HG03439 (cell line): ENCODE data around the gene RAMP2.
"Not testable (repeated sequence)": the region's sequence is repeated elsewhere in the genome, so short reads cannot be mapped to it uniquely, and the experiment has no call there.

ENCODE experiments used
- ATAC-seq: cut with Tn5 transposase; IDR thresholded peaks from one replicate; pipeline ENCODE4 v1.9.1; 2021; ENCODE audit warnings: mild to moderate bottlenecking, moderate library complexity; ENCODE audit not compliant: unreplicated experiment

RAMP2 gene, protein sequence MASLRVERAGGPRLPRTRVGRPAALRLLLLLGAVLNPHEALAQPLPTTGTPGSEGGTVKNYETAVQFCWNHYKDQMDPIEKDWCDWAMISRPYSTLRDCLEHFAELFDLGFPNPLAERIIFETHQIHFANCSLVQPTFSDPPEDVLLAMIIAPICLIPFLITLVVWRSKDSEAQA

DNA sequence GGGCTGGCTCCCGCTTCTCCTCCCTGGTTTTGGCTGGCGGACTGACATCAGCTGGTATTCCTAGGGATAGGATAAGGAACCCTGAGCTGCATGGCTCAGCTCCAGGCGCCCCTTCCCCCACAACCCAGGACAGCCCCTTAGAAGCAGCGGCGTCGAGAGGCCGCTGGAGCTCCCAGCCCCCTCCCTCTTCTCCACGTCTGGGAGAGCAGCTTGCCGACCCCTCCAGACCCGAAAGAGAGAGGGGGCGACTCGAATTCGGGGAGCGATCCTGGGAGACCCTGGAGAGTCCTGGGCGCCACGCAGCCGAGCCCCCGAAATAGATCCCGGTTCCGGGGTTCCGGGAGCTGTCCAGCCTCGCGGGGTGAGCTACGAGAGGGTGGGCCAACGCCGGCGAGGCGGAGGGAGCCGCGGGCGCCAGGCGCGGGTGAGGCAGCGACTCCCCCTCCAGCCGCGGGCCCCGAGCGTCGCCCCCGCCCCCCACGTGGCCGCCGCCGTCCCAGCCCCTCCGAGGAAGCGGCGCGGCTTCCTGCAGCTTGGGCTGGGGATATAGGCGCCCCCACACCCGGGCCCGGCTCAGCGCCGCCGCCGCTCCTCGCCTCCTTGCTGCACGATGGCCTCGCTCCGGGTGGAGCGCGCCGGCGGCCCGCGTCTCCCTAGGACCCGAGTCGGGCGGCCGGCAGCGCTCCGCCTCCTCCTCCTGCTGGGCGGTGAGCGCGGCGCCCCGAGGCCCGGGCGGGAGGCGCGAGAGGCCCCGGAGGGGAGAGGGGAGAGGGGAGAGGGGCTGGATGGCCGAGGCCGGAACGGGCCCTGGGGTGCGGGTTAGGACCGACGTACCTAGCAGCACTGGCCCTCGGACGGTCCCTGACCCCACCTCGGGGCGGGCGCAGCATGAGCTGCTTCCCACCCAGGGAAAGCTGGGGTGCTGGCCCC is at the start of gene RAMP2:
Gene RAMP2 (plus strand): TSS at position 576 of the 930 bp plus-strand sequence. CDS start 35 bp downstream, at position 611.
- ATAC-seq = no peak

DNA sequence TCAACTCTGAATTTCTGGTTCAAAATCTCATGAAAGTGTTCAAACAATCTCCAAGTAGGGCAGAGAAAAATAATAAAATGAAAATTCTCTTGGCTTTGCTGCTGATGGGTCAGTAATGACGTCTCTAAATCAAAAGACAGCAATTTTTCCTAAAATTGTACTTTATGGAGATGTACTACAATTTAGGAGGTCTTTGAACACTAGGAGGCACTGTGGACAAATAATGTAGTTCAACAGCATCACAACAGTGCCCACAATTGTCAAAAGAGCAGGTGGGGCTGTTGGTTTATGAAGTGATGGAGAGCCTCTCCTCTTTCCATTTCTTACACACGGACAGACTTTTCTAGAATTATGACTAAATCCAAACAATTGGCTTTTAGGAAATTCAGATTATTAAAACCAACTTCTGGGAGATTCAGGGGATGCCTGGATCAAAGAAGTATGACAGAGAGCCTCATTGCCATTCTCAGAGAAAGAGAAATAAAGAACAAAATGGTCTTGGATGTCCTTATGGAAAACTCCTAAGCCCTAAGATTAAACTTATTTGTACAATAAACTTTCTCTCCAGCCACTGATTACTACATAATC is 39.9 kb upstream of the RAMP2 start:
- no peak for ATAC-seq

DNA sequence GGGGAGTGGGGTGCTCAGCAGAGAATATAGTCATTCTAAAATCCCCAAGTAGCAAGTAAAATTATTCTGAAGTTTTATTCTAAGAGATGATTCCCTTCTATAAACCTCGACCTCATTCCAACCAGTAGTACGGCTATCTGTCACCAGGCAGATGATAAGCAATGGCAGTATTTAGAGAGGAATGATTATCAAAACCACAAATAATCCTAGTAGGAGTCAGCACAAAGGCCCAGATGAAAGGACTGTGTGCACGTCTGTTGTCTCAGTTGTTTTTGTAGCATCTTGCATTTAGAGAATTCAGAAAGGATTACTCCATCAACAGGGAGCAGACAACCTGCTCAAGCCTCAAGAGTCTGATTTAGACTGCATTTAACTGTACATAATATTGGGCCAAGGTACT is 37.4 kb upstream of the RAMP2 start:
- ATAC-seq = no peak

DNA sequence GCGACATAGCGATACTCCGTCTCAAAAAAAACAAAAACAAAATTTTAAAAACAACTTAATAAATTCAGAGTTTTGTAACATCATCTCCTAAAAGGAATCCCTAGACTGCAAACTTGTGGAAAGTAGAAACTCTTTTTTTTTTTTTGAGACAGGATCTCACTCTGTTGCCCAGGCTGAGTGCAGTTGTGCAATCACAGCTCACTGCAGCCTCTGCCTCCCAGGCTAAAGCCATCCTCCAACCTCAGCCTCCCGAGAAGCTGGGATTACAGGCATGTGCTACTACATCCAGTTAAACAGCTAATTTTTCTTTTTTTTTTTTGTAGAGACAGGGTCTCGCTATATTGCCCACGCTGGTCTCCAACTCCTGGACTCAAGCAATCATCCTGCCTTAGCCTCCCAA is 35.9 kb upstream of the RAMP2 start:
- no peak for ATAC-seq

DNA sequence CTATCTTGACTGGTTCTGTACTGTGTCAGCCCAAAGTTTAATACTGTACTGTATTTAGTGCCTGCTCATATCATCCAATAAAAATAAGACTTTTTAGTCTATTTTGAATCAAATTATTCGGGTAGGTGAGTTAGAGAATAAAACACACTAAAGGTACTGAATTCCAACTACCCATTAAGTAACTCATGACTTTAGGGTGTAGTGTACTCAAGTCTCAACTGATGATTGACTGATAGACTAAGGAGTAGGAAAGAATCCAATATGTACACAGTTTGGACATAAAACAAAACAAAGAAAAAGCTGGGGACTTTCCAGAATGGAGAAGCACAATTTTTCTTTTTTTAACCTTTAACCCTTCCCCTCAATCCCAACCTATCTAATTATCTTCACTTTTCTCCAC is 20.3 kb upstream of the RAMP2 start:
- no peak for ATAC-seq

DNA sequence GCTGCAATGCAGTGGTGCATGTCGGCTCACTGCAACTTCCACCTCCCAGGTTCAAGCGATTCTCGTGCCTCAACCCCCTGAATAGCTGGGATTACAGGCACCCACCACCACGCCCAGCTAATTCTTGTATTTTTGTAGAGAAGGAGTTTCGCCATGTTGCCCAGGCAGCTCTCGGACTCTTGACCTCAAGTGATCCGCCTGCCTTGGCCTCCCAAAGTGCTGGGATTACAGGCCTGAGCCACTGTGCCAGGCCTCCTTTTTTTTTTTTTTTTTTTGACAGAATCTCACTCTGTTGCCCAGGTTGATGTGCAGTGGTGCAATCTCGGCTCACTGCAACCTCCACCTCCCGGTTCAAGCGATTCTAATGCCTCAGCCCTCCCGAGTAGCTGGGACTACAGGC is 18.1 kb upstream of the RAMP2 start:
- ATAC-seq = not testable (repeated sequence)

DNA sequence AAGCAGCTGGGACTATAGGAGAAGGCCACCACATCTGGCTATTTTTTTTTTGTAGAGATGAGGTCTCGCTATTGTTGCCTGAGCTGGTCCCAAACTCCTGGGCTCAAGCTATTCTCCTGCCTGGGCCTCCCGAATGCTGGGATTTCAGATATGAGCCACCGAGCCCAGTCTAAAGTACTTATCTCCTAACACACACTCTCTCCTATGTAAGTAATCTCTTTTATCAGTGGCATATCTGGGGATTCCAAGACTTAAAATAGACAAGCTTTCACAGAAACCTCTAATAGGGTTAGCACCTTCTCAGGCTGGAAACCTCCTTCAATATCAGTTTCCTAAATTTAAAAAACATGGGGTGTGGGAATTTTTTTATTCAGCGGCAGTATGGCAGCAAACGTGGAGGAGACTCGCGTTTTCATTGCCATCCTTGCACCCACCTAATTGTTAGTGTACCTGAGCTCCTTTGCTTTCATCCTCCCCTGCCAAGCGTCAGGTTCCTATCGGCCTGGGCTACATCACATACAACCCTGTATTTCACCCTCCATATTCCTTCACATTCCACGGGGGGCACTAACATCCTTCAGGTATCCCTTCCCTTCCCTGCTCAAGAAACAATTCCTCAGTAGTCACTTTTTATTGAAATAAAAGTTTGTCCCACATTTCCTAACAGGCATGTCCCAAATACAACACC is 17.3 kb upstream of the RAMP2 start:
- ATAC-seq = no peak

DNA sequence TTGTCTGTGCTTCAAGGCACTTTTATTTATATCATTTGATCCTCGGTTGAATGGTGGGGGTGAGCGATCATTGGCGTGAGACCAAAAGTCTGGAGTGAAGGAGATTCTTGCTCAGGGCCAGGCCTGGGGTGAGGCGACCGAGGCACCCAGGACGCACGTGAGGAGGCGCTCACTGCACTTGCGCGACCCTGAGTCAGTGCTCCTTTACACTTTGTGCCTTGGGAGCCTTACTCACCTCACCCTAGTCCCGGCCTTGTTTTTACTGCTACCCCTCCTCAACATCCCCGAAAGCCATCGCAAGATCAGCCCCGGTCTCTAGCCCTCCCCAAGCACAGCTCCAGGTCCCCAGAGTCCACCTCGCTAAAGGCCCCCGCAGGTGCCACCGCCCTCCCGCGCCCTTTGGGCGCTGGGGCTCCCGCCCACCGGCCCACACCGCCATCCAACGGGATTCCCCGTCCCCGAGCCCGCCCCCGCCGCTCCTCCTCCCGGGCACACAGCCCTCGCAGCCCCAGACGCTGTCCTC is 16.7 kb upstream of the RAMP2 start:
- ATAC-seq = peak; percentile 56

DNA sequence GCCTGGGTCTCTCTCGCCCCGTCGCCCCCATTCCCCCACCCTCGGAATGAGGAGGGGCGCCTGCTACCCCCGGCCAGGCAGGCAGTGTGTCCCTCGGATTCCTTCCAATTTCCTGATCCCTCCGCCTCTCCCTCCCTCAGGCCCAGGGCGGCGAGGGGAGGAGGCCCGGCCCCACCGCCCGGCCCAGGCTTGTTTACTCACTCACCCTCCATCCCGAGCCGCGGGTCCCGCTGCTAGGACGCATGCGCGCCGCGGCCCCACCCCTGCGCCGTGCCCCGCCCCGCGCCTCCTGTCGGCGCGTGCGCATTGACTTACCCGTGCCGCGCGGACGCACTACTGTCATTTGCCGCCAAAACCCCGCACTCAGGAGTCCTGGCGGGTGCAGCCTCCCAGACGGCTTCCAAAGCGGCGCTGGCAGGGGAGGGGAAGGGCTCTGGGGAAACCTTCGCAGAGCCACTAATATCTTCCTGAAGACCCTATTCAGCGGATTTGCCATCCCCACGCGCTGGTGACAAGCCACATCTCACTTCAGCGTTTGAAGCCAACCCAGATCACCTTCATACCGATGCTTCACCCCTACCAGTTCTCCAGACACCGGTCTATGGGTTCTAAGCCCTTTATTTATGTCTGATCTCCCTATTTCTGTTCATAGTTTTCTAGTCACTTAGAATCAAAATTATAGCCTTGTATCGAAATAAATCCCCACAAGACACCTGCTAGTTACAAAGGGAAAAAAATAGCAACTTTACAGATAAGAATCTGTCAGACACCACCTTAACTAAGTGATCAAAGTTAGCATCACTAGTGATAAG is 16.0 kb upstream of the RAMP2 start, which contains the start of gene EZH1:
Gene EZH1 (minus strand): TSS at position 235 of the 812 bp plus-strand sequence. CDS start 16,099 bp downstream, outside the sequence.
- ATAC-seq = peak; percentile 79

DNA sequence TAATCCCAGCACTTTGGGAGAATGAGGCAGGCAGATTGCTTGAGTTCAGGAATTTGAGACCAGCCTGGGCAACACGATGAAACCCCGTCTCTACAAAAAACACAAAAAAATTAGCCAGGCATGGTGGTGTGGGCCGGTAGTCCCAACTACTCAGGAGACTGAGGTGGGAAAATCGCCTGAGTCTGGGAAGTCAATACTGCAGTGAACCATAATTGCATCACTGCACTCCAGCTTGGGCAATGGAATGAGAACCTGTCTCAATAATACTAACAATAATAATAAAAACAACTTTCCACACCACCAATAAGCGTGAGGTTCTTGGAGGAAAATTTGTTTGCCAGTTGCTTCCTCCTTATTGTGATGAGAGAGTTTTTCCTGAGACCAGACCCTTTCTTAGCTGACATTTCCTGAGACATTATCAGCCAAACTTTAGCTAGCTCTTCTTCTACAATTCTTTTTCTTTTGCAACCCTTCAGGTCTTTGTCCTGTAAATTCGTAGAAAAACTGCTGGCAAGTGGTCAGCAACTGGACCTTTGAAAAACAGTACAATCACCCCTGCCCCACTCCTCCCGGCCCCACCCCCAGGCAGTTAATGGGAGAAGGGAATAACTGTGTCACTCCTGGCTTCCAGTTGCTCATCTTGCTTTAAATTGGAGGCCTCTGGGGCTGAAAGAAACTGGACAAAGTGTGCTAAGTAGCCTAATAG is 12.7 kb upstream of the RAMP2 start:
- ATAC-seq = no peak

DNA sequence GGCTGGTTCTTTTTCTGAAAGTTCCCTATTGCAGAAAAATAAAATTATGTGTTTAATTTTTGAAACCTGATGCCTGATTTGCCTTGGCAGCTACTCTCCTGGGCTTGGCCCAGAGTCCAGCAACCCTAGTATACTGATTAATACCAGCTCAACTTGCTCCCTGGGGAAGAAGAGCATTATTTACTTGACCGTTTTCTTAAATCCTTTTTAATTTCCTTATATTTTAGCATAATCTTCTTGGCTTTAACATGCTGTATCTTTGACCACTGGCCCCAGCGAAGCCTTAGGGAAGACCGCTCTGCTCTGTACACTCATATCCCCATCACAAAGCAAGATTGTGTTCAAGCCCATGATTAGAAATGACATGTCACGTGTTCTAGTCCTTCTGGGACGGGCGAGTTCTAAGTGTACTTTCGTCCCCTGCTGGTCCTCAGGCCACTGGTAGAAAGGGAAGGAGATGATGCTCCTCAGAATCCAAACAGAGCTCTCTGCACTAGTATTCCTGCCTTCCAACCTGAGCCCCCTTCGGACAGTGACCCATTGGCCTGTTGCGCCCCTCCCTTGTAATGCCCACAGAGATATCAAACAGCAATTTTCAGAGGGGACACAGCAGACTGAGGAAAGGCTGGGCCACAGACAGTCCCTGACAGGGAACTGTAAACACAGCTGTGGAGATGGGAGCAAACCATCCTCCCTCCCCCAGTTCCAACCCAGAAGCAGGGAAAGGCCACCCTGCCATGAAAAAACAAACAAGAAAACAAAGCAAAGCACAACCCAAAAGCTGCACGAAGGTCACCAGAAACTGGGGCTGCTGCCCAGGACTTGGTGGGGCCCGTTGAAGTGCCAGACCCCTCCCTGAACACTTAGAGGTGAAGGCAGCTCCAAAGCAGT is 11.9 kb upstream of the RAMP2 start:
- no peak for ATAC-seq

DNA sequence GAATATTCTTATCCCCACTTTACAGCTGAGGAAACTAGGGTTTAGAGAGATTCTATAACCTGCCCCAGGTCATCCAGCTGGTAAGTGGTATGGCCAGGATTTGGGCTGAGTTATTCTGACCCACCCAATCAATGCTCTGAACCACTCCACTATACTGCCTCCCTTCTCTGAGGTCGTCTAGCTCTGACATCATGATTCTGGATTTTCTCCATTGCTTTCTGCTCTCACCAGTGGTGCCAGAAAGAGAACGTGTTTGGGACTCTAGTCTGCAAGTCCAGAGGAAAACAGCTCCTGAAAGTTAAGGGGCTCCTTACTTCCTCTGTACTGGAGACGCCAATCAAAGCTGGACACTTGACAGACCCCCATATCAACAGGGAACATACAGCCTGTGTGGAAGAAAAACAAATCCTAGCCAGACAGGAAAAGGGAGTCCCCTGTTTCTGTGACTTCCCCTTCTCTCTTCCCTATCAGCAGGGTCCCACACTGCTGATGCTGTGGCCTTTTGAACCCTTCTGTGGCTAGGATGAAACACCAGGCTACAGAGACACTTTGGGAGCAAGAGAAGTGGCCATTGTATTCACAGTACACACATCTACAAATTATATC is 10.2 kb upstream of the RAMP2 start:
- ATAC-seq = no peak

DNA sequence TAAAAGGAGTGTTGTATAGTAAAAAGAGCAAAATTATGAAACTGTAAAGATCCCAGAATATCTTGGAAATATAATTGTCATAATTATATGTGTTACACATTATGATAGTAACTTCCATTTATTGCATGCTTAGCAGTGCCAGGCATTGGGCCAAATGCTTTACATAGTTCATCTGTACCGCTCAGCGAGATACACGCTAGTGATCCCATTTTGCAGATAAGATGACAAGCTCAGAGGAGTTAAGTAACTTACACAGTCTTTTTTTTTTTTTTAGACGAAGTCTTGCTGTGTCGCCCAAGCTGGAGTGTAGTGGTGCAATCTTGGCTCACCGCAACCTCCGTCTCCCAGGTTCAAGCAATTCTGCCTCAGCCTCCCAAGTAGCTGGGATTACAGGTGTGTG is 9.4 kb upstream of the RAMP2 start:
- ATAC-seq = no peak

DNA sequence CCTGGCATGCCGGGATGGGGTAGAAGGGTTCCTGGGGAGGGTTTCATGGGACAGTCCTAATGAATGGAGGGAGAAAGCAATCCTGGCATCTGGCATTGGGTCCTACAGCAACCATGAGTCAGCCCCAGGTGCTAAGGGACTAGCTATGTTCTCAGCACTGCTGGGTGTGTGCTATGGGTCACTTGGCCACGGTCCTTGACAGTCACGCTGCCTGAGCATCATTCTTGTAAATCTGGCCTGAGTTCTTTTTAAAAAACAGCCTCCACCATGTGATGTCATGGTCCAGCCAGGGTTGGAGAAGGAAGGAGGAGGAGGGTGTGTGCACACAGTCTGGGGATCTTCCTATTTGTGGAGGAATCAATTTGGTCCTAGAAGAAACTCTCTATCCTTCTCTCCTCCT is 6.2 kb upstream of the RAMP2 start:
- ATAC-seq = no peak

DNA sequence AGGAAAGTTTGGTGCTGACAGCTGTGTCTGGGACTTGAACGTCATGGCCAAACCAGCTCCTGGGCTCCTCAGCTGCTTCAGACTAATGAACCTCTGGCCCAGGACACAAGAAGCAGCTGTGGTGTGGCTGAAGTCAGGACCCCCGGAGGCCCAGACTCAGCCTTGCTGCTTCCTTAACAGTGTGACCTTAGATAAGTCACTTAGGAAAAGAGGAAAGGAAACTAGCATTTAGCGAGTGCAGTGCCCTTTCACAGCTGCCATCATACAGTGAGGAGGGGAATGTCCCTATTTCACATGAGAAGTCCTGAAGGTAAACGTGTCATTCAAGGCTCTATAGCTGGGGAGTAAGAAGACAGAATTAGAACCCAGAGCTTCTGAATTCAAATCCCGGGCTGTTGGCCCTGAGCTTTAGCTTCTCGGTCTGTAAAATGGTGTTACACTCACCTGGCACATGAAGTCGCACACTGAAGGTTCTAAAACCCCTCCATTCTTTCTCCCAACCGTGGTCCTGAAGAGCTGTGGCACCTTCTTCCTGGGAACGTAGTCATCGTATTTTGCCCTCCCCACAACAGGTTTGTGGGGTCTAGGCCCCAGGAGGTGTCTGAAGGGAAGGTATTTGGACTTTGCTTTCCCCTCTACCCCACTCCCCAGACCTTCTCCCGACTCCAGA is 910 bp upstream of the RAMP2 start:
- ATAC-seq = no peak

DNA sequence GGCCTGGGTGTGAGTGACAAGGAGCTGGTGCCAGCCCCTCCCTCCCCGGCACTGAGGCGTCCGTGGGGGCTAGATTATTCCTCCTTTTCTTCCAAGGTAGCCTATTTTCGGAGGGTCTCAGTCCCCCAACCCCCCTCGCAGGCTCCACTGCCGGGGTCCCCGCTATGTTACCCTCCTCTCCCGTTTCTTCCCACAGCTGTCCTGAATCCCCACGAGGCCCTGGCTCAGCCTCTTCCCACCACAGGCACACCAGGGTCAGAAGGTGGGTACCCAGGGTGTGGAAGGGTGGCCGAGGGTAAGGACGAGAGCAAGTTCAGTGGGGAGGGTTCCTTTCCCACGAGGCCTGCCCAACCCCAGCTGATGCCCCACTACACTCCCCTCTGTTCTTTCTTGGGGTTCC is 611 bp downstream of the RAMP2 start:
- ATAC-seq = no peak

DNA sequence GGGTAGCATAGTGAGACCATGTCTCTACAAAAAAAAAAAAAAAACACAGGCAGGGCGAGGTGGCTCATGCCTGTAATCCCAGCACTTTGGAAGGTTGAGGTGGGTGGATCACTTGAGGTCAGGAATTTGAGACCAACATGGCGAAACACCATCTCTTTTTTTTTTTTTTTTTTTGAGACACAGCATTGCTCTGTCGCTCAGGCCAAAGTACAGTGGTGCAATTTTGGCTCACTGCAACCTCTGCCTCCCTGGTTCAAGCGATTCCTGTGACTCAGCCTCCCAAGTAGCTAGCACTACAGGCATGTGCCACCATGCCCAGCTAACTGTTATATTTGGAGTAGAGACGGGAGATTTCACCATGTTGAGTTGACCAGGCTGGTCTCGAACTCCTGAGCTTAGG is 5.1 kb downstream of the RAMP2 start:
- no peak for ATAC-seq

DNA sequence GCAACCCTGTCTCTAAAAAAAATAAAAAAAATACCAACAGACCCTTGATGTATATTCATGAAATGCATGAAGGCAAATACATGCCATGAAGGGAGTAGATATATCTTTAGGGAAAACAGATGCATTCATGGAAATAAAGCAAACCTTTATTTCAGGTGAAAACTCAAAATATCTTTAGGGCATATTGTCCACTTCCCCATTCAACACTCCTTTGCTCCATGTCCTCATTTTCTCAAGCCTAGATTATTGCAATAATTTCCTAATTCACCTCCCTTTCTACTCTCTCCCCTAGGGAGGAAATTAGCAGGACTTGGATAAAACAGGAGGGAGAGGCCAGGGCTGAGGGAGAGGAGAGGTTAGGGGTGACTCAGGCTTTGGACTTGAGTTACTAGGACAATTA is 6.5 kb downstream of the RAMP2 start:
- ATAC-seq = no peak
